ENCODE measurements around the gene LAMC2. TPM values are rescaled to one million over a fixed set of nuclear protein-coding genes. Genes with fewer than 3 reads are reported as not detected.

The LAMC2 gene
- total and polyA plus RNA-seq, 9 of the 15 experiments (the other 6 are each of a cell fraction or from before 2014, with no cell fraction given): 0.02 to 0.03 TPM; not detected in 7

GRCh38 chr1:183188240-183188639 is 2.2 kb downstream of the LAMC2 start:
- TF ChIP-seq CEBPG (CRISPR knock-in tag; IDR thresholded peaks at IDR 0.05) (no peak), CEBPG (tag; conservative IDR thresholded peaks at IDR 0.05 in 1 of 2, IDR thresholded peaks at IDR 0.05 in 1 of 2) (no peak), HNRNPL (IDR thresholded peaks at IDR 0.05; ENCODE audit: low read depth, low read length) (no peak), ZNF354B (CRISPR knock-in tag; IDR thresholded peaks at IDR 0.05) (no peak), HNRNPH1 (optimal IDR thresholded peaks at IDR 0.05; ENCODE audit: low read depth, low read length) (no peak), XRCC5 (IDR thresholded peaks at IDR 0.05; ENCODE audit: low read depth, low read length) (no peak), ELF2 (CRISPR knock-in tag; IDR thresholded peaks at IDR 0.05) (no peak), U2AF2 (optimal IDR thresholded peaks at IDR 0.05; ENCODE audit: low read depth, low read length) (no peak), TRIM24 (IDR thresholded peaks at IDR 0.05) (no peak), WHSC1 (IDR thresholded peaks at IDR 0.05; ENCODE audit: low read length) (no peak)
- no peak for ATAC-seq
- in situ Hi-C loops (cut with MboI) (no loop called here), intact Hi-C loops (cut with micrococcal nuclease) (no loop called here)
- Histone ChIP-seq H2AFZ (ENCODE audit: low read depth, low read length) (no peak overlapping the region), H3K4me1 (replicated peaks in 1 of 2; ENCODE audit: control insufficient read depth in 2 of 2, insufficient read depth in 2 of 2, low read length in 2 of 2) (peaks cover 0 to 6% of the 10 kb centered on the region in 2 experiments; a peak in 1 of 5 replicates), H3K9ac (ENCODE audit: insufficient read depth in 1 of 2, low read depth in 2 of 2, low read length in 2 of 2) (no peak overlapping the region), H3K4me3 (no peak overlapping the region), H3K4me2 (ENCODE audit: insufficient read depth, low read length) (no peak overlapping the region), H3K27ac (ENCODE audit: extremely low read depth, low read depth, low read length) (no peak overlapping the region), H4K20me1 (replicated peaks; ENCODE audit: control insufficient read depth, insufficient read depth, low read length) (no peaks in the 10 kb centered on the region), H3K9me3 (replicated peaks; ENCODE audit: control insufficient read depth, insufficient read depth, low read depth, low read length) (no peaks in the 10 kb centered on the region), H3K27me3 (ENCODE audit: control insufficient read depth in 2 of 2, insufficient read depth in 2 of 2, low read length in 2 of 2) (peaks cover 11 to 17% of the 10 kb centered on the region in 2 experiments; a peak in 4 of 5 replicates), H3K36me3 (ENCODE audit: control insufficient read depth, insufficient read depth, low read length) (no peaks in the 10 kb centered on the region), H3K79me2 (ENCODE audit: control insufficient read depth, insufficient read depth, low read length) (no peaks in the 10 kb centered on the region), H3K9me1 (ENCODE audit: control insufficient read depth, insufficient read depth, low read length) (no peaks in the 10 kb centered on the region)
- no peak for DNase-seq (ENCODE audit: extremely low read depth in 1 of 4, low spot score in 3 of 4)
- no peak for FAIRE-seq
- no TSS peak for BruUV-seq (replicated peaks)
- CTCF ChIA-PET (ENCODE audit: low intra/inter-chr PET ratio): no interaction called here
- POLR2A ChIA-PET: no interaction called here
- 0% methylated on average over 1 of the region's 1 CpG for WGBS (ENCODE audit: insufficient coverage, low coverage, missing lambda C conversion rate)
